HG03066 (cell line): ENCODE measurements around the gene INAVA.

Experiments used
- ATAC-seq: cut with Tn5 transposase; IDR thresholded peaks from one replicate; pipeline ENCODE4 v1.9.1; 2021; ENCODE audit warnings: low read depth; ENCODE audit not compliant: unreplicated experiment

Gene INAVA

GRCh38 chr1:200874694-200875093, 20.0 kb upstream of the INAVA start:
- no peak for ATAC-seq

GRCh38 chr1:200875416-200875815, 19.3 kb upstream of the INAVA start:
- no peak for ATAC-seq

GRCh38 chr1:200877010-200877409, 17.7 kb upstream of the INAVA start:
- ATAC-seq, result no peak

- peak; percentile 63 for ATAC-seq
These were observed 16.7 kb upstream of the INAVA start for GRCh38 chr1:200877839-200878551.

GRCh38 chr1:200880212-200880611, 14.5 kb upstream of the INAVA start:
- ATAC-seq, result peak; percentile 52

- ATAC-seq, result no peak
These were observed 11.6 kb upstream of the INAVA start for GRCh38 chr1:200883118-200883517.

- no peak for ATAC-seq
These were observed 8.9 kb upstream of the INAVA start for GRCh38 chr1:200885623-200886402.

- ATAC-seq, result no peak
These were observed 8.1 kb upstream of the INAVA start for GRCh38 chr1:200886594-200886993.

GRCh38 chr1:200887036-200887435, 7.7 kb upstream of the INAVA start:
- ATAC-seq, result no peak

GRCh38 chr1:200887772-200888348, 6.8 kb upstream of the INAVA start:
- no peak for ATAC-seq

- peak; percentile 89 for ATAC-seq
These were observed 6.3 kb upstream of the INAVA start for GRCh38 chr1:200888349-200888838.

GRCh38 chr1:200889571-200889970, 5.1 kb upstream of the INAVA start:
- ATAC-seq, result no peak

- ATAC-seq, result no peak
These were observed 4.7 kb upstream of the INAVA start for GRCh38 chr1:200890027-200890426.

- ATAC-seq, result no peak
These were observed 3.6 kb upstream of the INAVA start for GRCh38 chr1:200890818-200891773.

- no peak for ATAC-seq
These were observed 2.9 kb upstream of the INAVA start for GRCh38 chr1:200891774-200892157.

GRCh38 chr1:200892546-200892945, 2.2 kb upstream of the INAVA start:
- no peak for ATAC-seq

GRCh38 chr1:200892958-200893357, 1.7 kb upstream of the INAVA start:
- ATAC-seq, result no peak

GRCh38 chr1:200893411-200893901, 1.2 kb upstream of the INAVA start:
- no peak for ATAC-seq

- no peak for ATAC-seq
These were observed 716 bp downstream of the INAVA start for GRCh38 chr1:200895443-200895789.

GRCh38 chr1:200895801-200896530, 1.3 kb downstream of the INAVA start:
- ATAC-seq, result peak; percentile 47
